ENCODE data around the gene ABCC6.

ABCC6 gene

DNA sequence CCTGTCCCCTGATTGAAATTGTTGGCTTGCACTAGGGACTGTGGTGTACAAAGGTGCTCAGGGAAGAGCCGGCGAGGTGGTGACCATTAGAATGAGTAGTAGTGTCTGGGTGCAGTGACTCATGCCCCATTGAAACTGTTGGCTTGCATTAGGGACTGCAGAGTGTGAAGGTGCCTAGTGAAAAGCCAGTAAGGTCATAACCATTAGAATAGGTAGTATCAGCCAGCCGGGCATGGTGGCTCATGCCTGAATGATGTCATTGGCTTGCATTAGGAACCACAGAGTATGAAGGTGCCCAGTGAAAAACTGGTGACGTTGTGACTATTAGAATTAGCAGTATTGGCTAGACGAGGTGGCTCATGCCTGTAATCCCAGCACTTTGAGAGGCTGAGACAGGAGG lies 78.9 kb downstream of the ABCC6 start:
- H3K36me3 ChIP-seq: peaks cover 63% of the 10 kb centered on the region
- H3K4me1 ChIP-seq (ENCODE audit: control insufficient read depth in 1 of 2, insufficient read depth in 1 of 2, low read depth in 1 of 2, low read length in 1 of 2): no peaks in the 10 kb centered on the region
- no peaks in the 10 kb centered on the region for H3K9me3 ChIP-seq
- H3K27ac ChIP-seq: no peak overlapping the region
- H3K4me3 ChIP-seq (ENCODE audit: low read depth in 1 of 2, low read length in 1 of 2): no peak overlapping the region
- TF ChIP-seq, protein P1, sequence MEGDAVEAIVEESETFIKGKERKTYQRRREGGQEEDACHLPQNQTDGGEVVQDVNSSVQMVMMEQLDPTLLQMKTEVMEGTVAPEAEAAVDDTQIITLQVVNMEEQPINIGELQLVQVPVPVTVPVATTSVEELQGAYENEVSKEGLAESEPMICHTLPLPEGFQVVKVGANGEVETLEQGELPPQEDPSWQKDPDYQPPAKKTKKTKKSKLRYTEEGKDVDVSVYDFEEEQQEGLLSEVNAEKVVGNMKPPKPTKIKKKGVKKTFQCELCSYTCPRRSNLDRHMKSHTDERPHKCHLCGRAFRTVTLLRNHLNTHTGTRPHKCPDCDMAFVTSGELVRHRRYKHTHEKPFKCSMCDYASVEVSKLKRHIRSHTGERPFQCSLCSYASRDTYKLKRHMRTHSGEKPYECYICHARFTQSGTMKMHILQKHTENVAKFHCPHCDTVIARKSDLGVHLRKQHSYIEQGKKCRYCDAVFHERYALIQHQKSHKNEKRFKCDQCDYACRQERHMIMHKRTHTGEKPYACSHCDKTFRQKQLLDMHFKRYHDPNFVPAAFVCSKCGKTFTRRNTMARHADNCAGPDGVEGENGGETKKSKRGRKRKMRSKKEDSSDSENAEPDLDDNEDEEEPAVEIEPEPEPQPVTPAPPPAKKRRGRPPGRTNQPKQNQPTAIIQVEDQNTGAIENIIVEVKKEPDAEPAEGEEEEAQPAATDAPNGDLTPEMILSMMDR (IDR thresholded peaks at IDR 0.05): no peak
- no peaks in the 10 kb centered on the region for H3K27me3 ChIP-seq

DNA sequence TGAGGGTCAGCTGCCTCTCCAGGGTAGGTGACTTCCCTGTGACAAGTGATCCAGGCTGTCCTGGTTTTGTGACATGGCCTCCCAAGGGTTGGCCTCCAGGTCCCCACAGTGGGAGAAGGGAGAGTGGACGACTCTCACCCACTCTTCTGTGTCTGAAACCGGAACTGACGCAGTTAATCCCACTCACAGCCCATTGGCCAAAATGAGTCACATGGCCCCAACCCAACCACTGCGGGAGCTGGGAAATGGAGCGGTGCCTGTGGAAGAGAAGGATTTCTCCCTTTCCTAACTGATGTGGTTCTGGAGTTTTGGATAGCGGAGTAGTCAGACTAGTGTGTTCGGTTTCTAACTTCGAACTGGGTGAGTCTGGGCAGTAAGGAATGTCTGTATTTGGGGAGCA lies 79.4 kb downstream of the ABCC6 start:
- Histone ChIP-seq H3K27ac (no peak overlapping the region), H3K9me3 (no peaks in the 10 kb centered on the region), H3K4me1 (ENCODE audit: control insufficient read depth in 1 of 2, insufficient read depth in 1 of 2, low read depth in 1 of 2, low read length in 1 of 2) (no peaks in the 10 kb centered on the region), H3K4me3 (ENCODE audit: low read depth in 1 of 2, low read length in 1 of 2) (no peak overlapping the region), H3K27me3 (no peaks in the 10 kb centered on the region), H3K36me3 (peaks cover 68% of the 10 kb centered on the region)
- TF ChIP-seq, protein P1 (IDR thresholded peaks at IDR 0.05): no peak

DNA sequence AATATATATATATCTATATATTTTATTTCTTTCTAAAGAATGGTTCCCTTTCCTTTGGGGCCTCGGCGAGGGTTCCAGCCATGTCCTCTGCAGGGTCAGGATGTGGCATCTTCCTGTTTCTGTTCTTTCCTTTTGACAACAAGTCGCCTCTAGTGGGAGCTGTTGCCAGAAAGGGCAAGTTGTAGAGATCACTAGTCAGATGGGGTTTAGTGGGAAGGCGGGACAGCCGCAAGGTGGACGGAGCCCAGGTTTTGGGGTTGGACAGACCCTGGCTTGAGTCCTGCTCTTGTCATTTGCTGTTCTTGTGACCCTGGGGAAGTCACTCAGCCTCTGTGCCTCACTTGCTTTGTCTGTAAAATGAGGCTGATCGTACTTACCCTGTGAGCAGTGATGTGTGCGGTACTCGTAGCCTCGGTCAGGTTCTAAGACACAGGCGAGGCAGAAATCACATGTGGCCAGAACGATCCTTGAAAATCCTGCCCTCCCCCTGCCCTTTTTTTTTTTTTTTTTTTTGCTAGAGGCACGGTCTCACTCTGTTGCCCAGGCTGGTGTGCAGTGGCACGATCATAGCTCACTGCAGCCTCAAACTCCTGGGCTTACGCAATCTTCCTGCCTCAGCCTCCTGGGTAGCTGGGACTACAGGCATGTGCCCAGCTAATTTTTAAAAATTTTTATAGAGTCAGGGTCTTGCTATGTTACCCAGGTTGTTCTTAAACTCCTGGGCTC lies 80.1 kb downstream of the ABCC6 start:
- Histone ChIP-seq H3K4me3 (ENCODE audit: low read depth in 1 of 2, low read length in 1 of 2) (no peak overlapping the region), H3K27ac (no peak overlapping the region), H3K9me3 (no peaks in the 10 kb centered on the region), H3K4me1 (ENCODE audit: control insufficient read depth in 1 of 2, insufficient read depth in 1 of 2, low read depth in 1 of 2, low read length in 1 of 2) (no peaks in the 10 kb centered on the region), H3K36me3 (peaks cover 75% of the 10 kb centered on the region), H3K27me3 (no peaks in the 10 kb centered on the region)
- TF ChIP-seq, protein P1 (IDR thresholded peaks at IDR 0.05): no peak

DNA sequence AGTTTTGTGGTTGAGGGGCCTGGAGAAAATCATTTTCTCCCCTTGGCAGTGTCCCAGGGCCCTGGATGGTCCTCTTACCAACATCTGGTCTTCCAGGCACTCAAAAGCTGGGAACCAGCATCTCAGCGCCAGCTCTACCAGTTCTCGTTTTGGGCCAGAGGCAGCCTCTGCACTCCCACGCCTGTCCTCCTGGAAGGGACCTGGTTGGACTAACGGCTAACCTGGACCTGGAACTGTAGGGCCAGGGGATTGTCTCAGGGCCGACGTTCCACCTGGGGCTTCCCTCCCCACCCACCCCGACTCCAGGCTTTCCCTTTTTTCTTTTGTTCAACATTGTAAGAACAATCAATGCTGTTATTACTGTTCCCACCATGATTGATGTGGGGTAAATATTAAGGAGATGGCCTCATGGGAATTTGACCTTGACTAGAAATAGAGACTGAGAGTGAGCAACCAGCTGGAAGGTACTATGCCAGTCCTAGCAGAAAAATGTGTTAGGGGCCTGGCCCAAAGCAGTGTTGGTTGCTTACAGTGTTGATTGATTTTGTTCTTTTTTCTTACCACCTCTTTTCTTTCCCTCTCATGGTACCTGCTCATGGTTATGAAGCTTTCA lies 81.4 kb downstream of the ABCC6 start:
- peaks cover 88% of the 10 kb centered on the region for H3K36me3 ChIP-seq
- H3K4me3 ChIP-seq (ENCODE audit: low read depth in 1 of 2, low read length in 1 of 2): no peak overlapping the region
- H3K4me1 ChIP-seq (ENCODE audit: control insufficient read depth in 1 of 2, insufficient read depth in 1 of 2, low read depth in 1 of 2, low read length in 1 of 2): no peaks in the 10 kb centered on the region
- H3K9me3 ChIP-seq: no peaks in the 10 kb centered on the region
- H3K27me3 ChIP-seq: no peaks in the 10 kb centered on the region
- H3K27ac ChIP-seq: no peak overlapping the region
- TF ChIP-seq, protein P1 (IDR thresholded peaks at IDR 0.05): no peak

DNA sequence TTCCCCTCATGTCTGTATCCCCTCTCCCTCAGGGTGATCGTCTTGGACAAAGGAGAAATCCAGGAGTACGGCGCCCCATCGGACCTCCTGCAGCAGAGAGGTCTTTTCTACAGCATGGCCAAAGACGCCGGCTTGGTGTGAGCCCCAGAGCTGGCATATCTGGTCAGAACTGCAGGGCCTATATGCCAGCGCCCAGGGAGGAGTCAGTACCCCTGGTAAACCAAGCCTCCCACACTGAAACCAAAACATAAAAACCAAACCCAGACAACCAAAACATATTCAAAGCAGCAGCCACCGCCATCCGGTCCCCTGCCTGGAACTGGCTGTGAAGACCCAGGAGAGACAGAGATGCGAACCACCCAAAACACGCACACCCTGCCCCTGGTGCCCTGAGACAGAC lies 82.2 kb downstream of the ABCC6 start:
- Histone ChIP-seq H3K36me3 (peaks cover 92% of the 10 kb centered on the region), H3K9me3 (no peaks in the 10 kb centered on the region), H3K4me3 (ENCODE audit: low read depth in 1 of 2, low read length in 1 of 2) (no peak overlapping the region), H3K4me1 (ENCODE audit: control insufficient read depth in 1 of 2, insufficient read depth in 1 of 2, low read depth in 1 of 2, low read length in 1 of 2) (no peaks in the 10 kb centered on the region), H3K27ac (no peak overlapping the region), H3K27me3 (no peaks in the 10 kb centered on the region)
- TF ChIP-seq, protein P1 (IDR thresholded peaks at IDR 0.05): no peak
